Measurements from ENCODE around the gene LRBA. TPM values are rescaled to one million over a fixed set of nuclear protein-coding genes. Genes with fewer than 3 reads are reported as not detected.

The LRBA gene
- total RNA-seq, 6 experiments from 2014 or later, result 13.6 to 17.6 (median 15.0) TPM

DNA sequence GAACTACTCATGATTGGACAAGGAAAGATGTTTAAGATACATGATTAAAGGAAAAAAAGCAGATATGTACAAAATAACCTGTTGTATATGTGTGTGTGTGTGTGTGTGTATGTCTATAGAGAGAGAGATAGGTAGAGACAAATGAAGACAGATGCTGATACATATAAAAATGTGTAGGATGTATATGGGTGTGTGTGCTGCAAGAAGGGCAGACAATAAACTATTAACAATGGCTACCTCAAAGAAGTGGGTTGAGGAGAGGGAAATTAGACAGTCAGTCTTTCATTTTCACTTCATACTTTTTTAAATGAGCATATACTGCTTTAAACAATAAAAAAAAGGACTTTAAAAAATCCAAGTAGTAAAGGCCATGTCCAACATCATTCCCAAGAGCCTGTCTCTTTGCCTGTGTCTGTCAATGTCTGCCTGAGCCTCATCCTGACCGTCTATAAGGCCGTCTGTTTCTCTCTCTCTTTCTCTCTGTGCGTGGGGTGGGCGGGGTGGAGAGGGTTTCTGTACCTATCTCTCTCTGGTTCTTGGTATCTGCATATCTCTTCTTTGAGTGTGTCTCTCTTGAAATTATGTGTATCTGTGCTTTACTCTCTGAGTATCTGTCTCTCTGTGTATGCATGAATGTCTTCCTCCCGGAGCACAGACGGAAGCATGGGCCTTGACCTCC, 62.8 kb downstream of the LRBA start:
- Mint-ChIP-seq H3K4me3 (no peak overlapping the region), H3K27ac (no peak overlapping the region), H3K4me1 (ENCODE audit: low read depth) (peaks cover 10% of the 10 kb centered on the region), H3K27me3 (ENCODE audit: insufficient read depth) (peaks cover 1% of the 10 kb centered on the region; the same call in 1 of the 2 replicates), H3K36me3 (ENCODE audit: low read depth) (peaks cover 5% of the 10 kb centered on the region), H3K9me3 (no peaks in the 10 kb centered on the region)
- DNase-seq, result no peak
- TF ChIP-seq, protein P1, sequence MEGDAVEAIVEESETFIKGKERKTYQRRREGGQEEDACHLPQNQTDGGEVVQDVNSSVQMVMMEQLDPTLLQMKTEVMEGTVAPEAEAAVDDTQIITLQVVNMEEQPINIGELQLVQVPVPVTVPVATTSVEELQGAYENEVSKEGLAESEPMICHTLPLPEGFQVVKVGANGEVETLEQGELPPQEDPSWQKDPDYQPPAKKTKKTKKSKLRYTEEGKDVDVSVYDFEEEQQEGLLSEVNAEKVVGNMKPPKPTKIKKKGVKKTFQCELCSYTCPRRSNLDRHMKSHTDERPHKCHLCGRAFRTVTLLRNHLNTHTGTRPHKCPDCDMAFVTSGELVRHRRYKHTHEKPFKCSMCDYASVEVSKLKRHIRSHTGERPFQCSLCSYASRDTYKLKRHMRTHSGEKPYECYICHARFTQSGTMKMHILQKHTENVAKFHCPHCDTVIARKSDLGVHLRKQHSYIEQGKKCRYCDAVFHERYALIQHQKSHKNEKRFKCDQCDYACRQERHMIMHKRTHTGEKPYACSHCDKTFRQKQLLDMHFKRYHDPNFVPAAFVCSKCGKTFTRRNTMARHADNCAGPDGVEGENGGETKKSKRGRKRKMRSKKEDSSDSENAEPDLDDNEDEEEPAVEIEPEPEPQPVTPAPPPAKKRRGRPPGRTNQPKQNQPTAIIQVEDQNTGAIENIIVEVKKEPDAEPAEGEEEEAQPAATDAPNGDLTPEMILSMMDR (IDR thresholded peaks at IDR 0.05), result no peak

DNA sequence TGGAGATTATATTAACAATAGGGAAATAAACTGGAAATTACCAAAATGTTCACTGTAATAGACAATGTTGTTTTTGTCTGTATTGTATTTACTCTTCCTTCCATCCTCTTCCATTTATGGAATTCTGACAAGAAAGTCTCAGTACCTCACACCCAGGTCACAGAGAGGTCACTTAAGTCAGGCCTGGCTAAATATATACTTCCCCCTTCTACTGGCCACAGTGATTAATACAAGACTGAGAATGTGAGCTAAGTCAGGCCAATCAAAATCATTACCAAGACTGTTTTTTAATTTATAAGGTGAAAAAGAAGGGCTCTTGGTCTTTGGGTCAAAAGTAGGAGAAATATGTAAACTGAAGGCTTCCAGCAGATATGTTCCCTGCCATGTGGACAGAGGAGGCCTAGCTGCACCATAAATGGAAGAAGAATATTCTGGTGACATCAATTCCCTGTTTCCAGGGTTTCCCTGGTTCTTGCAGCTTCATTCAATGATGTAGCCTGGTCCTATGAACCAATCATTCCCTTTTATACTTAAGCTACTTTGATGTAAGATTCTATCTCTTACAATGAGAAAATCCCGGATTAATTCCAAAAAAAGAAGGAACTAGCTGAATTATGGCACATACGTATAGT, 64.3 kb downstream of the LRBA start:
- TF ChIP-seq, protein P1 (IDR thresholded peaks at IDR 0.05), result no peak
- Mint-ChIP-seq H3K4me1 (ENCODE audit: low read depth) (peaks cover 10% of the 10 kb centered on the region), H3K9me3 (no peaks in the 10 kb centered on the region), H3K4me3 (no peak overlapping the region), H3K36me3 (ENCODE audit: low read depth) (no peaks in the 10 kb centered on the region), H3K27ac (no peak overlapping the region), H3K27me3 (ENCODE audit: insufficient read depth) (peaks cover 1% of the 10 kb centered on the region; the same call in 1 of the 2 replicates)
- DNase-seq, result no peak

DNA sequence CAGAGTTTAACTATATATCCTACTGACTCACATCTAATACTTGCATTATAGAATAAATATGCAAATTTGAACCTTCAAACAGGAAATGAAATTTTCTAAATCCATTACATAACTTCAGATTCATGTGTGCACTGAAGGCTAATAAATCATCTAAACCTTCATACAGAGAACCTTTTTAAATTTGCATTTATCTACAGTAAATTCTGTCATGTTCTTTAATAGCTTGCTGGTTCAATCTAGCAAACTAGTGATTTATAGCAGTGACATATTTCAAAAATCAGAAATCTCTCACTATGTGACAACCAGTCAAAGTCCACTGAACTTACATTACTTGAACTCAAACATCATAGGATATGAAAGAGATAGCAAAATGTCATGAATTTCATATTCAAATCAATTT, 65.1 kb downstream of the LRBA start:
- no peaks in the 10 kb centered on the region for H3K27me3 Mint-ChIP-seq (ENCODE audit: insufficient read depth)
- DNase-seq, result no peak
- H3K4me1 Mint-ChIP-seq (ENCODE audit: low read depth), result peaks cover 10% of the 10 kb centered on the region
- no peak overlapping the region for H3K4me3 Mint-ChIP-seq
- H3K27ac Mint-ChIP-seq, result no peak overlapping the region
- TF ChIP-seq, protein P1 (IDR thresholded peaks at IDR 0.05), result no peak
- no peaks in the 10 kb centered on the region for H3K9me3 Mint-ChIP-seq
- no peaks in the 10 kb centered on the region for H3K36me3 Mint-ChIP-seq (ENCODE audit: low read depth)

DNA sequence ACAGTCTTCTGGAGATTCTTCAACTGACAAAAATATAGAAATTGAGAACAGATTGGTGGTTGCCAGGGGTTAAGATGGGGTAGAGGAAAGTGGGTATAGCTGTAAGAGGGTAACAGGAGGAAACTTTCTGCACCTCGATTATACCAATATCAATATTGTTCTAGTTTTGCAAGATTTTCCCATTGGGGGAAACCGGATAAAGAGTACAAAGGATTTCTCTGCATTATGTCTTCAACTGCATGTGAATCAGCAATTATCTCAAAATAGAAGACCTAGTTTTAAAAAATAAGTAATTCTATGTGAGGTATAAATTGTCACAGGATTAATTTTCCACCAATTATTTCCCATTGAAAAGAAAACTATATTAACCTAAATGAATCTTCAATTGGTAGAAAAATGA, 65.7 kb downstream of the LRBA start:
- no peak overlapping the region for H3K4me3 Mint-ChIP-seq
- no peaks in the 10 kb centered on the region for H3K36me3 Mint-ChIP-seq (ENCODE audit: low read depth)
- H3K4me1 Mint-ChIP-seq (ENCODE audit: low read depth), result peaks cover 10% of the 10 kb centered on the region
- H3K27ac Mint-ChIP-seq, result no peak overlapping the region
- H3K27me3 Mint-ChIP-seq (ENCODE audit: insufficient read depth), result no peaks in the 10 kb centered on the region
- DNase-seq, result no peak
- TF ChIP-seq, protein P1 (IDR thresholded peaks at IDR 0.05), result no peak
- no peaks in the 10 kb centered on the region for H3K9me3 Mint-ChIP-seq

DNA sequence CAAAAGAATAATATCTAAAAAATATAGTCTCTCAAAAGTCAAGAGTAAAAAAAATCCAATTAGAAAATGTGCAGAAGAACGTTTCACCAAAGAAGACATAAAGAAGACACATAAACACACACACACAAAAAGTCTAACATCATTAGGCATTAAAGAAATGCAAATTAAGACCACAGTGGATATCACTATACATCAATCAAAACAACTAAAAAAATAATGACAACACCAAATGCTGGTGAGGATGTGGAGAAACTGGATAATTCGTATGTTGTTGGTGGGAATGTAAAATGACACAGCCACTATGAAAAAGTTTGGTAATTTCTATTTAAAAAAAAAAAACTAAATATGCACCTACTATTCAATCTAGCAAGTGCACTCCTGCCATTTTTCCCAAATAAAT, 66.4 kb downstream of the LRBA start:
- Mint-ChIP-seq H3K9me3 (no peaks in the 10 kb centered on the region), H3K4me1 (ENCODE audit: low read depth) (peaks cover 10% of the 10 kb centered on the region), H3K4me3 (no peak overlapping the region), H3K27ac (no peak overlapping the region), H3K36me3 (ENCODE audit: low read depth) (no peaks in the 10 kb centered on the region), H3K27me3 (ENCODE audit: insufficient read depth) (no peaks in the 10 kb centered on the region)
- DNase-seq, result no peak
- TF ChIP-seq, protein P1 (IDR thresholded peaks at IDR 0.05), result no peak

All from HFFc6 (cell line).